ENCODE results near the gene IFNK. TPM values are rescaled to one million over a fixed set of nuclear protein-coding genes. Genes with fewer than 3 reads are reported as not detected.

IFNK gene
- total and polyA plus RNA-seq, 2 donors (not counting 1 experiment from before 2014, with no cell fraction given), result not detected

DNA sequence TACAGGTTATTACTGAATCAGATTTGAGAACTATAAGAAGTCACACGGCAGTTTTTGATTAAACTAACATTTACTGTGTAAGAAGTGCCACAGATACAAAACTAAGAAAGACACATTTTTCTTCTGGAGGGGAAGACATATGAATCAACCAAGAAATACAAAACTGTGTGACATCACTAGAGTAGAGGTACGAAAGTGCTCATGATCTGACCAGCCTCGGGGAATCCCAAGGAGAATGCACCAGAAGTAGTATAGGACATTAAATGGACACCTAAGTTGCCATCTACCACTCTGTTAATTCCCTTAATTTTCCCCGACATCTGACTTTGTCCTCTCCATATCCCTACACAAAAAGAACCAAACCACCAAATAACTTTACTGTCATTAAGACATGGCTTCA lies 5.3 kb upstream of the IFNK start:
- no peaks in the 10 kb centered on the region for H4K20me1 ChIP-seq (ENCODE audit: control insufficient read depth, extremely low read depth, insufficient read depth, low read length)
- no peak for DNase-seq (ENCODE audit: low read depth in 2 of 2)
- no peak for TF ChIP-seq CTCF (conservative IDR thresholded peaks at IDR 0.05 in 1 of 2, IDR thresholded peaks at IDR 0.05 in 1 of 2; ENCODE audit: low read depth in 1 of 2, low read length in 2 of 2)
- no peak for TF ChIP-seq EZH2 (IDR thresholded peaks at IDR 0.05; ENCODE audit: low read length, missing control alignments)
- no peak overlapping the region for H2AFZ ChIP-seq (ENCODE audit: low read length)
- no peaks in the 10 kb centered on the region for H3K4me1 ChIP-seq (ENCODE audit: control insufficient read depth, extremely low read depth, insufficient read depth, low read length)
- no peaks in the 10 kb centered on the region for H3K9me3 ChIP-seq (ENCODE audit: control insufficient read depth, insufficient read depth, low read depth, low read length)
- no peaks in the 10 kb centered on the region for H3K36me3 ChIP-seq (ENCODE audit: control insufficient read depth, insufficient read depth, low read length)
- no peaks in the 10 kb centered on the region for H3K27me3 ChIP-seq (ENCODE audit: control insufficient read depth, insufficient read depth, low read length)
- no peak overlapping the region for H3K4me2 ChIP-seq (ENCODE audit: extremely low read depth, insufficient read depth, low read length)
- no peak overlapping the region for H3K9ac ChIP-seq (ENCODE audit: insufficient read depth, low read length)
- no peak overlapping the region for H3K4me3 ChIP-seq (replicated peaks in 1 of 4; ENCODE audit: control extremely low read depth in 1 of 4, insufficient read depth in 1 of 4, low read depth in 3 of 4, low read length in 4 of 4)
- no peaks in the 10 kb centered on the region for H3K79me2 ChIP-seq (ENCODE audit: control insufficient read depth, insufficient read depth, low read length)
- no peak overlapping the region for H3K27ac ChIP-seq (ENCODE audit: insufficient read depth, low read length)

DNA sequence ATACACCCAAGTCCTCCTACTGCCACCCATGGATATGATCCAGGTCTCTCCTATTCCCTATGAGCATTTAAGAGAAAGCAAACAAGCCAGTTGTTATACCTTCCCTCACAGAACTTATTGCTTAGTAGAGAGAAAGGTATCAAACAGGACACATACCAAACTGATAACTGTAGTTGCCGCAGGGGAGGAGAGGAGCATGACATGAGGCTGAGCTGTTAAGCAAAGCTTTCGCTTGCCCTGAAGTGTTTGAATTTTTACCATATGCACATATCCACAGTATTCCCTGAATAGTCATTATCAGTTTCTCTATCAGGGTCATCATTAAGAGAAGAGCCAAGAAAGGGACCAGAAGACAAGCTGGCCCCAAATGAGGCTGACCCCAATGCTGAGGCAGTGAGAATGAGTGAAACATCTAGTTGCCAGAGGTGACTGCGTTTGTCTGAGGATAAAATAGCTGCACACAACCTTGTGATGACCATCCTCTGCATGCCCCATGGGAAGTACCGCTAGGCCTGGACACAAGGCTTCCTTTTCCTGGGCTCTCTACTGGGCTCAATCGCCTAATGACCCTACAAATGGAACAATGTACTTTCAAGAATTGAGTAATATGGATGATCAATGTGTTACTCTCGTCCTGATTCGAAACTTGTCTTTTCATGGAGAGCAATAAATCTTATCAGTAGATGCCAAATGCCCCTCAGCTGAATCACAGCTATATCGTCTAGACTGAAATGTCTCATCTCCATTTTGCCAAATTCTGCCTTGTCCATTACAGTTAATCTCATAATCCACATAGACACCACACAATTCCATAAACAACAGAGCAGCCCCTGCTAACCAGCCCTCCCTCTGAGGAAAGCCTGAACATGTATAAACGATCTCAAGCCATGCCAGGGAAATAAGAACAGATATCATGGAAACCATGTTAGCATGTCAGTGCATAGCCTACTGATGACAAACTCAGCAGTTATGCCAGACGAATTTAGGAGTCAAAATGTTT lies 4.3 kb upstream of the IFNK start:
- Histone ChIP-seq H3K27me3 (ENCODE audit: control insufficient read depth, insufficient read depth, low read length) (no peaks in the 10 kb centered on the region), H3K4me3 (replicated peaks in 1 of 4; ENCODE audit: control extremely low read depth in 1 of 4, insufficient read depth in 1 of 4, low read depth in 3 of 4, low read length in 4 of 4) (no peak overlapping the region), H3K79me2 (ENCODE audit: control insufficient read depth, insufficient read depth, low read length) (no peaks in the 10 kb centered on the region), H2AFZ (ENCODE audit: low read length) (no peak overlapping the region), H3K36me3 (ENCODE audit: control insufficient read depth, insufficient read depth, low read length) (no peaks in the 10 kb centered on the region), H3K4me2 (ENCODE audit: extremely low read depth, insufficient read depth, low read length) (no peak overlapping the region), H3K9me3 (ENCODE audit: control insufficient read depth, insufficient read depth, low read depth, low read length) (no peaks in the 10 kb centered on the region), H3K4me1 (ENCODE audit: control insufficient read depth, extremely low read depth, insufficient read depth, low read length) (no peaks in the 10 kb centered on the region), H3K27ac (ENCODE audit: insufficient read depth, low read length) (no peak overlapping the region), H4K20me1 (ENCODE audit: control insufficient read depth, extremely low read depth, insufficient read depth, low read length) (no peaks in the 10 kb centered on the region), H3K9ac (ENCODE audit: insufficient read depth, low read length) (no peak overlapping the region)
- DNase-seq (ENCODE audit: low read depth in 2 of 2), result peak in 1 of 2 donors; percentile 40
- no peak for TF ChIP-seq CTCF (conservative IDR thresholded peaks at IDR 0.05 in 1 of 2, IDR thresholded peaks at IDR 0.05 in 1 of 2; ENCODE audit: low read depth in 1 of 2, low read length in 2 of 2)
- no peak for TF ChIP-seq EZH2 (IDR thresholded peaks at IDR 0.05; ENCODE audit: low read length, missing control alignments)

DNA sequence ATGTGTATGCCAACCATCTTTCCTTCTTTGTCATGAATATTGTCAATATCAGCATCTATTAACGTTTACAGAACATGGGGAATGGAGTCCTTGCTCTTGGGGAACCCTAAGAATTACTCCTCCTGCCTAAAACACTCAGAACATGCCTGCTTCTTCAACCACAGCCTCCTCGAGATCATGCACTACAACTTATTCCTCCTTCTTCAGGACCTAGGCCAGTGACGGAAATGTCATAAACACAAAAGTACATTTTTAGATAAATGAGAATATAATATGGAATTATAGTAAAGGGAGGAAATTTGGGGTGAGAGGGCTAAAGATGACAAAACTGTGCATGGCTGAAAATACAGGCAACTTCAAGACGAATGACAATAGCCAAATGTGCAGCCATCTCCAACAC lies 3.1 kb upstream of the IFNK start:
- Histone ChIP-seq H3K4me1 (ENCODE audit: control insufficient read depth, extremely low read depth, insufficient read depth, low read length) (no peaks in the 10 kb centered on the region), H4K20me1 (ENCODE audit: control insufficient read depth, extremely low read depth, insufficient read depth, low read length) (no peaks in the 10 kb centered on the region), H2AFZ (ENCODE audit: low read length) (no peak overlapping the region), H3K9ac (ENCODE audit: insufficient read depth, low read length) (no peak overlapping the region), H3K27ac (ENCODE audit: insufficient read depth, low read length) (no peak overlapping the region), H3K9me3 (ENCODE audit: control insufficient read depth, insufficient read depth, low read depth, low read length) (no peaks in the 10 kb centered on the region), H3K79me2 (ENCODE audit: control insufficient read depth, insufficient read depth, low read length) (no peaks in the 10 kb centered on the region), H3K36me3 (ENCODE audit: control insufficient read depth, insufficient read depth, low read length) (no peaks in the 10 kb centered on the region), H3K4me2 (ENCODE audit: extremely low read depth, insufficient read depth, low read length) (no peak overlapping the region), H3K4me3 (replicated peaks in 1 of 4; ENCODE audit: control extremely low read depth in 1 of 4, insufficient read depth in 1 of 4, low read depth in 3 of 4, low read length in 4 of 4) (no peak overlapping the region), H3K27me3 (ENCODE audit: control insufficient read depth, insufficient read depth, low read length) (peaks cover 2% of the 10 kb centered on the region)
- DNase-seq (ENCODE audit: low read depth in 2 of 2), result no peak
- TF ChIP-seq EZH2 (IDR thresholded peaks at IDR 0.05; ENCODE audit: low read length, missing control alignments), result no peak
- TF ChIP-seq CTCF (conservative IDR thresholded peaks at IDR 0.05 in 1 of 2, IDR thresholded peaks at IDR 0.05 in 1 of 2; ENCODE audit: low read depth in 1 of 2, low read length in 2 of 2), result no peak
